ENCODE data around the gene FTO. TPM values are rescaled to one million over a fixed set of nuclear protein-coding genes. Genes with fewer than 3 reads are reported as not detected.

The FTO gene
- total RNA-seq, 2 experiments from 2014 or later: 48.6 to 53.2 TPM

DNA sequence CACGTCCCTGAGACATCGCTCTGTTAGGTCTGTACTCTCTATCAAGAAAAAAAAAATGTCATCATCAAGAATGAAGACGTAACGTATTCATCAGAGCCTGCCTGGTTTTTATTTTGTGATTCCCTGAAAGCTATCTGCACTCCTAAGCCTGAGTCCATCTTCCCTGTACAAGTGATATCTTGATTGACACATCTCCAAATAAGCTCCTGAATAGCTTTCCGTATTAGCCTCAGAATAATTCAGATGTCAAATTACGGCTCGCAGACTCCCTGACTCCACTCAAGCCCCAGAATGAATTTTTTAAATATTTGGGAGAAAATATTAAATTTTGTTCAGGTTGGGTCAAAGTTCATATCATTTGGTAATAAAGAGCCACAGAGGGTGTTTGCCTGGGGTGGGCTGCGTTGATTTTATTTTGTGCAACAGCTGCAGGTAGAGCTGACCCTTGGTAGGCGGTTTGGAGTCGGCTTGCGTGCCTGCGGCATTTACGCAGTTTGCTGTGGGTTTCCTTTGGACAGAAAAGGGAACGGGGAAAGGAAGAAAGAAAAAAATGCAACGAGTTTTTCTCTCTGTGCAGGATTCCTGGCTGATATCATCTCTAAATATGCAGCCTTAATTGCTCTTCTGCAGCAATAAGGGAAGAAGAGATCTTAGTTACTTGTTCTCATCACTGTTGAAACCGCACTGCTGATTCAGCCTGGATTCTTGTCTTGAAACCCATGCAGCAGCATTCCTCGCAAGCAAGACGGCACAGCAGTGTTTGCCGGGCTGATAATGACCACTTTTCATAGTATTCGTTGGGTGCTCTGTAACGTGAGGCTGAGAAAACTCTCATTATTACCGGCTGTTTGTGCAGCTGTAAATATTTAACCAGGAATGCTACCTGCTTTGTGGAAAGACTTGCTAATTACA is 467.9 kb downstream of the FTO start:
- ChIA-PET POLR2A (no interaction called here), CTCF (no interaction called here)
- no peaks in the 10 kb centered on the region for H3K36me3 Mint-ChIP-seq (ENCODE audit: low read depth)
- H3K4me1 Mint-ChIP-seq (ENCODE audit: low read depth): no peaks in the 10 kb centered on the region
- H3K27me3 Mint-ChIP-seq: peaks cover 12% of the 10 kb centered on the region
- no peak overlapping the region for H3K4me3 Mint-ChIP-seq
- DNase-seq (no peak), ATAC-seq (no peak)
- TF ChIP-seq, protein P1, sequence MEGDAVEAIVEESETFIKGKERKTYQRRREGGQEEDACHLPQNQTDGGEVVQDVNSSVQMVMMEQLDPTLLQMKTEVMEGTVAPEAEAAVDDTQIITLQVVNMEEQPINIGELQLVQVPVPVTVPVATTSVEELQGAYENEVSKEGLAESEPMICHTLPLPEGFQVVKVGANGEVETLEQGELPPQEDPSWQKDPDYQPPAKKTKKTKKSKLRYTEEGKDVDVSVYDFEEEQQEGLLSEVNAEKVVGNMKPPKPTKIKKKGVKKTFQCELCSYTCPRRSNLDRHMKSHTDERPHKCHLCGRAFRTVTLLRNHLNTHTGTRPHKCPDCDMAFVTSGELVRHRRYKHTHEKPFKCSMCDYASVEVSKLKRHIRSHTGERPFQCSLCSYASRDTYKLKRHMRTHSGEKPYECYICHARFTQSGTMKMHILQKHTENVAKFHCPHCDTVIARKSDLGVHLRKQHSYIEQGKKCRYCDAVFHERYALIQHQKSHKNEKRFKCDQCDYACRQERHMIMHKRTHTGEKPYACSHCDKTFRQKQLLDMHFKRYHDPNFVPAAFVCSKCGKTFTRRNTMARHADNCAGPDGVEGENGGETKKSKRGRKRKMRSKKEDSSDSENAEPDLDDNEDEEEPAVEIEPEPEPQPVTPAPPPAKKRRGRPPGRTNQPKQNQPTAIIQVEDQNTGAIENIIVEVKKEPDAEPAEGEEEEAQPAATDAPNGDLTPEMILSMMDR (IDR thresholded peaks at IDR 0.05): no peak
- no peaks in the 10 kb centered on the region for H3K9me3 Mint-ChIP-seq
- H3K27ac Mint-ChIP-seq: no peak overlapping the region
- intact Hi-C loops (cut with micrococcal nuclease): no loop called here

DNA sequence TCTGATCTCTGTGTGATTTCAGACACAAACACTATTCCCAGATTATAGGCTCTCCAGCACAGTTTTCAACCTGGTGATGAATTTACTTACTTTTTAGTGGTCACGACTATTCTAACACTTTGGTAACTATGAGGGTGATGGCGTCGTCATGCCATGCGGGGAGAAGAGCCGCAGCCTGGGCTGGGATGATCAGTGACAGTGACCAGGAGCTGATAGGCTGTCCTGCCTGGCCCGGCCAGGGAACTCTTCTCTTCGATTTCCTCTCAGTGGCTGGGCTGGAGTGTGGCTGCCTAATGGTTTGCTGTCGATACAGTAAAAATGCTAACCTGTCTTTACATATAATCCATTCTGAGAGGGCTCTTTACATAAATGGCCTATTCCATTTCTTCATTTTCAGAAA is 469.5 kb downstream of the FTO start:
- intact Hi-C loops (cut with micrococcal nuclease): no loop called here
- ATAC-seq: no peak
- H3K27ac Mint-ChIP-seq: no peak overlapping the region
- no peaks in the 10 kb centered on the region for H3K4me1 Mint-ChIP-seq (ENCODE audit: low read depth)
- TF ChIP-seq, protein P1 (IDR thresholded peaks at IDR 0.05): no peak
- H3K36me3 Mint-ChIP-seq (ENCODE audit: low read depth): no peaks in the 10 kb centered on the region
- peaks cover 12% of the 10 kb centered on the region for H3K27me3 Mint-ChIP-seq
- no peaks in the 10 kb centered on the region for H3K9me3 Mint-ChIP-seq
- DNase-seq: no peak
- ChIA-PET CTCF (no interaction called here), POLR2A (no interaction called here)
- no peak overlapping the region for H3K4me3 Mint-ChIP-seq

DNA sequence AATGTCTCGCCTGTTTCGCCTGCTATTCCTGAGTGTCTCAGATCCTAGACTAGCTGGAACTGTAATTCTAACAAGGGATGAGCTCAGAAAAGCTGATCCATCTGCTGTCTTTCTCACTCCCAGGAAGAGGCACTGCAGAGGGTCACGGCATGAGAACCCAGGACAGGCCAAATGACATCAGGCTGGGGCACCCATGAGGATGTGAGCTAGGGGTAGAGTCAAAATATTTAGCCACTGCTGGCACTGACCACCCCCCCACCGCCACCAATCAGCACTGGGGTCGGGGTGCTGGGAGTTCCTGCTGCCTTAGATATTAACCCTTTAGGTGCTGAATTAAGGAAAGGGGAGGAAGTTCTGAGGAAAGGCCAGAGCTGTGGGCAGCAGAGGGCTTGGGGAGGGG is 470.2 kb downstream of the FTO start:
- CTCF ChIA-PET: no interaction called here
- intact Hi-C loops (cut with micrococcal nuclease): no loop called here
- no peaks in the 10 kb centered on the region for H3K36me3 Mint-ChIP-seq (ENCODE audit: low read depth)
- H3K27me3 Mint-ChIP-seq: peaks cover 12% of the 10 kb centered on the region
- no peaks in the 10 kb centered on the region for H3K9me3 Mint-ChIP-seq
- POLR2A ChIA-PET: interaction anchor here (0.7 kb wide), 1 partner anchor 399 kb away, joined by 3 read pairs; no protein-coding TSS in a partner anchor
- H3K27ac Mint-ChIP-seq: no peak overlapping the region
- no peaks in the 10 kb centered on the region for H3K4me1 Mint-ChIP-seq (ENCODE audit: low read depth)
- no peak for DNase-seq
- ATAC-seq: no peak
- H3K4me3 Mint-ChIP-seq: no peak overlapping the region
- TF ChIP-seq, protein P1 (IDR thresholded peaks at IDR 0.05): no peak

DNA sequence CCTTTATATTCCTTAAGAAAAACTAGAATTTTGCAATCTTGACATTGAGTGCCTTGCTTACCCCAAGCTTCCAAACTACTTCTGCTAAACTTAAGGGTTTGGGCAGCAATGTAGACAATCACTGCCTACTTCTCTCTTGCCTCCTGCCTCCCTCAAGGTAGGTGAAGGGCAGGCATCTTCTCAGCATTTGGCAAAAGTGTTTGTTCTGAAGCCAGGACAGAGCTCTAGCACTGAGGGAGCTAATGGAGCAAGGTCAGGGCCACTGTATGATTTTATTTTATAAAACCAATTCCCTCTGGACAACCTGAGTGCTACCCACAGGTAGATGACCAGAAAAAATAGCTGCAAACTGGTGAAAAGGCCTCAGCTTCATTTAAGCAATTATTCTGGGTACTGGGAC is 470.8 kb downstream of the FTO start:
- H3K4me1 Mint-ChIP-seq (ENCODE audit: low read depth): no peaks in the 10 kb centered on the region
- ChIA-PET CTCF (no interaction called here), POLR2A (interaction anchor here (0.7 kb wide), 1 partner anchor 399 kb away, joined by 3 read pairs; no protein-coding TSS in a partner anchor)
- H3K27ac Mint-ChIP-seq: no peak overlapping the region
- DNase-seq: no peak
- intact Hi-C loops (cut with micrococcal nuclease): no loop called here
- H3K9me3 Mint-ChIP-seq: no peaks in the 10 kb centered on the region
- H3K36me3 Mint-ChIP-seq (ENCODE audit: low read depth): no peaks in the 10 kb centered on the region
- peaks cover 12% of the 10 kb centered on the region for H3K27me3 Mint-ChIP-seq
- H3K4me3 Mint-ChIP-seq: no peak overlapping the region
- TF ChIP-seq, protein P1 (IDR thresholded peaks at IDR 0.05): no peak
- no peak for ATAC-seq

DNA sequence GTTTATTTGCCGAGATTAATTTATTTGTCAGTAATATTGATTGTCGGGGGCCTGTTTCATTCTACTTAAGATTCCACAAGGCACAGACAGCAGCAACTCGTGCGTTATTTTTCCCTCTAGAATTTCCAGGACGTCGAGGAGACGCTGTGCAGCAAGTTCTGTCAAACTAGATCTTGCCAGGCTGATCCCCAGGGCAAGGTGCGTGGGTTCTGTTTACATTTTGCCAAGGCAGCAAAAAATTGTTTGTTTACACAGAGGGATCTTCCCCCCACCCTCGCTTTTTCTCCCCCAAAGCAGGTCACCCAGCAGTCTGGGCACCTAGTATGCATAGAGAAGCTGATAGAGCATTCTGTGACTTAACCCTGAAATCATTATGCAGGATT is 471.2 kb downstream of the FTO start:
- ChIA-PET POLR2A (no interaction called here), CTCF (no interaction called here)
- no peak for ATAC-seq
- intact Hi-C loops (cut with micrococcal nuclease): no loop called here
- H3K4me3 Mint-ChIP-seq: no peak overlapping the region
- H3K4me1 Mint-ChIP-seq (ENCODE audit: low read depth): no peaks in the 10 kb centered on the region
- DNase-seq: no peak
- peaks cover 12% of the 10 kb centered on the region for H3K27me3 Mint-ChIP-seq
- H3K27ac Mint-ChIP-seq: no peak overlapping the region
- H3K36me3 Mint-ChIP-seq (ENCODE audit: low read depth): no peaks in the 10 kb centered on the region
- TF ChIP-seq, protein P1 (IDR thresholded peaks at IDR 0.05): no peak
- no peaks in the 10 kb centered on the region for H3K9me3 Mint-ChIP-seq

Data from activated CD8-positive, alpha-beta T cell treated with anti-CD3 and anti-CD28 coated beads for 36 hours (primary cell).